CD14-positive monocyte (primary cell): ENCODE results near the gene FXYD5. TPM values are rescaled to one million over a fixed set of nuclear protein-coding genes. Genes with fewer than 3 reads are reported as not detected.
A peak's percentile ranks its signal among the peaks of the same experiment; 100 is the strongest.

Experiments
- DNase-seq, 3 donors: peaks; one replicate each; pipeline ENCODE4 v3.0.0-alpha.2; 2011 to 2022
- H2AFZ ChIP-seq: 2 replicates; pipeline ENCODE4 v1.6.0; 2012; ENCODE audit warnings: mild to moderate bottlenecking, low read depth, low read length, inconsistent platforms; ENCODE audit not compliant: insufficient read depth, poor library complexity, severe bottlenecking
- H3K27ac ChIP-seq, 2 donors: 1 replicate in 1 of 2; 2 replicates in 1 of 2; pipeline ENCODE4 v1.5.1; 2012 to 2013; ENCODE audit warnings: low read length in 2 of 2, control low read depth in 1 of 2, inconsistent platforms in 1 of 2, low read depth in 1 of 2, mild to moderate bottlenecking in 1 of 2
- H3K27me3 ChIP-seq, 2 donors: one replicate each; pipeline versions ENCODE4 v1.6.0 to v1.6.1; 2011 to 2013; ENCODE audit warnings: low read length in 2 of 2; ENCODE audit not compliant: control insufficient read depth in 2 of 2, insufficient read depth in 2 of 2
- H3K36me3 ChIP-seq, 2 donors: replicated peaks in 1 of 2; 1 replicate in 1 of 2; 2 replicates in 1 of 2; pipeline versions ENCODE4 v1.5.1 to v1.6.1; 2012 to 2013; ENCODE audit warnings: low read length in 2 of 2, control low read depth in 1 of 2, inconsistent platforms in 1 of 2, mild to moderate bottlenecking in 1 of 2; ENCODE audit not compliant: insufficient read depth in 2 of 2, control insufficient read depth in 1 of 2
- H3K4me1 ChIP-seq, 2 donors: 1 replicate in 1 of 2; 2 replicates in 1 of 2; pipeline versions ENCODE4 v1.5.1 to v1.6.1; 2012 to 2013; ENCODE audit warnings: low read length in 2 of 2, control low read depth in 1 of 2, inconsistent platforms in 1 of 2, mild to moderate bottlenecking in 1 of 2, moderate library complexity in 1 of 2; ENCODE audit not compliant: insufficient read depth in 2 of 2, control insufficient read depth in 1 of 2
- H3K4me2 ChIP-seq: replicated peaks from 2 replicates; pipeline ENCODE3; 2012; ENCODE audit warnings: low read length, moderate library complexity, mild to moderate bottlenecking; ENCODE audit not compliant: poor library complexity, severe bottlenecking; ENCODE audit errors: extremely low read depth
- H3K4me3 ChIP-seq, 3 experiments: fragments of 200-600 bp in 1 of 3; sonication (generic) in 1 of 3; replicated peaks in 1 of 3; 1 replicate in 2 of 3; 2 replicates in 1 of 3; pipeline ENCODE4 v1.5.1; 2011 to 2013; ENCODE audit warnings: low read length in 3 of 3, mild to moderate bottlenecking in 3 of 3, control low read depth in 2 of 3, low read depth in 2 of 3, inconsistent platforms in 1 of 3, moderate library complexity in 1 of 3
- H3K79me2 ChIP-seq: 2 replicates; pipeline ENCODE4 v1.6.0; 2012; ENCODE audit warnings: mild to moderate bottlenecking, control low read depth, inconsistent platforms, low read length, moderate library complexity; ENCODE audit not compliant: insufficient read depth
- H3K9ac ChIP-seq: 2 replicates; pipeline ENCODE4 v1.6.0; 2017; ENCODE audit warnings: low read length, mild to moderate bottlenecking; ENCODE audit not compliant: insufficient read depth, poor library complexity, severe bottlenecking
- H3K9me3 ChIP-seq, 2 donors: replicated peaks in 1 of 2; 1 replicate in 1 of 2; 2 replicates in 1 of 2; pipeline versions ENCODE4 v1.5.1 to v1.6.1; 2012 to 2013; ENCODE audit warnings: low read length in 2 of 2, control low read depth in 1 of 2; ENCODE audit not compliant: control insufficient read depth in 1 of 2, insufficient read depth in 1 of 2
- H4K20me1 ChIP-seq: 2 replicates; pipeline ENCODE4 v1.6.0; 2012; ENCODE audit warnings: mild to moderate bottlenecking, low read length, control low read depth, moderate library complexity; ENCODE audit not compliant: insufficient read depth
- H3K27ac Mint-ChIP-seq, 7 donors: one replicate each; pipeline ENCODE4 v1.8.0; 2020; ENCODE audit warnings: mild to moderate bottlenecking in 7 of 7, mixed read lengths in 7 of 7, moderate library complexity in 6 of 7, inconsistent platforms in 2 of 7
- H3K27me3 Mint-ChIP-seq, 3 donors: one replicate each; pipeline ENCODE4 v1.8.0; 2021 to 2022; ENCODE audit warnings: low read depth in 3 of 3, mild to moderate bottlenecking in 3 of 3, mixed read lengths in 3 of 3, moderate library complexity in 3 of 3, inconsistent platforms in 1 of 3
- H3K36me3 Mint-ChIP-seq, 2 donors: one replicate each; pipeline ENCODE4 v1.8.0; 2020; ENCODE audit warnings: mixed read lengths in 2 of 2, inconsistent platforms in 1 of 2, mild to moderate bottlenecking in 1 of 2
- H3K4me1 Mint-ChIP-seq: one replicate; pipeline ENCODE4 v1.8.0; 2020; ENCODE audit warnings: mild to moderate bottlenecking, mixed read lengths
- H3K4me3 Mint-ChIP-seq, 2 donors: one replicate each; pipeline ENCODE4 v1.8.0; 2020; ENCODE audit warnings: mild to moderate bottlenecking in 2 of 2, mixed read lengths in 2 of 2, moderate library complexity in 1 of 2
- H3K9me3 Mint-ChIP-seq, 7 donors: one replicate each; pipeline ENCODE4 v1.8.0; 2020 to 2022; ENCODE audit warnings: mixed read lengths in 7 of 7, mild to moderate bottlenecking in 6 of 7, moderate library complexity in 6 of 7, inconsistent platforms in 2 of 7
- WGBS: methylation state at CpG from one replicate; pipeline ENCODE4 v1.1.5; 2013; ENCODE audit warnings: missing lambda C conversion rate; ENCODE audit not compliant: insufficient coverage; 5-methylcytosine and 5-hydroxymethylcytosine counted together
- intact Hi-C, 2 donors: fragments of 100-400 bp; cut with micrococcal nuclease; formaldehyde crosslinking; loops; one replicate each; pipeline versions ENCODE4 v1.15.0 to v1.15.1; 2023
- polyA plus RNA-seq, 3 donors: library from polyadenylated mRNA; depleted of rRNA in 1 of 3; unstranded in 2 of 3; stranded (reverse) in 1 of 3; fragments of 300-500 nt in 2 of 3; fragments of >200 nt in 1 of 3; fragmentation: Illumina TruSeq in 2 of 3; gene quantifications; 1 replicate in 2 of 3; 2 replicates in 1 of 3; pipeline ENCODE4 v1.2.3, GENCODE V29; 2012 to 2021
- TF ChIP-seq, protein P1 (sequence below): fragments of 200-600 bp; IDR thresholded peaks from one replicate; pipeline ENCODE4 v1.8.0; 2022; ENCODE audit warnings: antibody characterized with exemption, mild to moderate bottlenecking

Gene FXYD5
- polyA plus RNA-seq, 3 donors, result 204 to 673 (median 312) TPM

DNA sequence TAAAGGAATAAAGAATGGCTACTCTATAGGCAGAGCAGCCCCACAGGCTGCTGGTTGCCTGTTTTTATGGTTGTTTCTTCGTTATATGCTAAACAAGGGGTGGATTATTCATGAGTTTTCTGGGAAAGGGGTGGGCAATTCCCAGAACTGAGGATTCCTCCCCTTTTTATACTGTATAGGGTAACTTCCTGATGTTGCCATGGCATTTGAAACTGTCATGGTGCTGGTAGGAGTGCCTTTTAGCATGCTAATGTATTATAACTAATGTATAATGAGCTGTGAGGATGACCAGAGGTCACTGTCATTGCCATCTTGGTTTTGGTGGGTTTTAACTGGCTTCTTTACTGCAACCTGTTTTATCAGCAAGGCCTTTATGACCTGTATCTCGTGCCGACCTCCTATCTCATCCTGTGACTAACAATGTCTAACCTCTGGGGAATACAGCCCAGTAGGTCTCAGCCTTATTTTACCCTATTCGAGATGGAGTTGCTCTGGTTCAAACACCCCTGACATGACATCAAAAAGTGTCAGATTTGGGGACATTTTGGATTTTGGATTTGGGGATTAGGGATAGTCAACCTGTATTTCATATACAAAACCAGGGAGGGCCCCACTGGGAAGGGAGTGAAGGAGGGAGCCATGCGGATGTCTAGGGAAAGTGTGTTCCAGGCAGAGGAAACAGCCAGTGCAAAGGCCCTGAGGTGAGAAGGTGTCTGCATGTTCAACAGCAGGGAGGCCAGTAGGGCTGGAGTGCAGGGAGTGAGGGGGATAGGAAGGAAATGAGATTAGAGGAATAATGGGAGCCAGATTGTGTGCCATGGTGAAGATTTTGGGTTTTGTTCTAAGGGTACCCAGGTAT, 10.9 kb downstream of the FXYD5 start:
- Histone ChIP-seq H3K36me3 (peaks cover 82 to 94% of the 10 kb centered on the region in 2 donors), H4K20me1 (peaks cover 46% of the 10 kb centered on the region), H2AFZ (no peak overlapping the region), H3K79me2 (peaks cover 53% of the 10 kb centered on the region), H3K4me3 (no peak overlapping the region), H3K9me3 (peaks cover 35 to 40% of the 10 kb centered on the region in 2 donors), H3K4me2 (no peak overlapping the region), H3K27me3 (no peaks in the 10 kb centered on the region), H3K4me1 (peaks cover 24 to 34% of the 10 kb centered on the region in 2 donors), H3K27ac (peak overlapping the region in 1 of 2 donors; percentile 70), H3K9ac (no peak overlapping the region)
- H3K4me3 Mint-ChIP-seq, result no peak overlapping the region
- peaks cover 24 to 36% (median 32%) of the 10 kb centered on the region in 7 donors for H3K9me3 Mint-ChIP-seq
- peak overlapping the region in 5 of 7 donors; percentile 9 to 85 (median 69) for H3K27ac Mint-ChIP-seq
- peaks cover 90 to 97% of the 10 kb centered on the region in 2 donors for H3K36me3 Mint-ChIP-seq
- no peaks in the 10 kb centered on the region for H3K27me3 Mint-ChIP-seq
- 75% methylated on average over 2 of the region's 5 CpGs for WGBS
- intact Hi-C loops, result no loop called here
- DNase-seq, result no peak
- TF ChIP-seq, protein P1, sequence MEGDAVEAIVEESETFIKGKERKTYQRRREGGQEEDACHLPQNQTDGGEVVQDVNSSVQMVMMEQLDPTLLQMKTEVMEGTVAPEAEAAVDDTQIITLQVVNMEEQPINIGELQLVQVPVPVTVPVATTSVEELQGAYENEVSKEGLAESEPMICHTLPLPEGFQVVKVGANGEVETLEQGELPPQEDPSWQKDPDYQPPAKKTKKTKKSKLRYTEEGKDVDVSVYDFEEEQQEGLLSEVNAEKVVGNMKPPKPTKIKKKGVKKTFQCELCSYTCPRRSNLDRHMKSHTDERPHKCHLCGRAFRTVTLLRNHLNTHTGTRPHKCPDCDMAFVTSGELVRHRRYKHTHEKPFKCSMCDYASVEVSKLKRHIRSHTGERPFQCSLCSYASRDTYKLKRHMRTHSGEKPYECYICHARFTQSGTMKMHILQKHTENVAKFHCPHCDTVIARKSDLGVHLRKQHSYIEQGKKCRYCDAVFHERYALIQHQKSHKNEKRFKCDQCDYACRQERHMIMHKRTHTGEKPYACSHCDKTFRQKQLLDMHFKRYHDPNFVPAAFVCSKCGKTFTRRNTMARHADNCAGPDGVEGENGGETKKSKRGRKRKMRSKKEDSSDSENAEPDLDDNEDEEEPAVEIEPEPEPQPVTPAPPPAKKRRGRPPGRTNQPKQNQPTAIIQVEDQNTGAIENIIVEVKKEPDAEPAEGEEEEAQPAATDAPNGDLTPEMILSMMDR, result no peak
- H3K4me1 Mint-ChIP-seq, result peaks cover 44% of the 10 kb centered on the region

DNA sequence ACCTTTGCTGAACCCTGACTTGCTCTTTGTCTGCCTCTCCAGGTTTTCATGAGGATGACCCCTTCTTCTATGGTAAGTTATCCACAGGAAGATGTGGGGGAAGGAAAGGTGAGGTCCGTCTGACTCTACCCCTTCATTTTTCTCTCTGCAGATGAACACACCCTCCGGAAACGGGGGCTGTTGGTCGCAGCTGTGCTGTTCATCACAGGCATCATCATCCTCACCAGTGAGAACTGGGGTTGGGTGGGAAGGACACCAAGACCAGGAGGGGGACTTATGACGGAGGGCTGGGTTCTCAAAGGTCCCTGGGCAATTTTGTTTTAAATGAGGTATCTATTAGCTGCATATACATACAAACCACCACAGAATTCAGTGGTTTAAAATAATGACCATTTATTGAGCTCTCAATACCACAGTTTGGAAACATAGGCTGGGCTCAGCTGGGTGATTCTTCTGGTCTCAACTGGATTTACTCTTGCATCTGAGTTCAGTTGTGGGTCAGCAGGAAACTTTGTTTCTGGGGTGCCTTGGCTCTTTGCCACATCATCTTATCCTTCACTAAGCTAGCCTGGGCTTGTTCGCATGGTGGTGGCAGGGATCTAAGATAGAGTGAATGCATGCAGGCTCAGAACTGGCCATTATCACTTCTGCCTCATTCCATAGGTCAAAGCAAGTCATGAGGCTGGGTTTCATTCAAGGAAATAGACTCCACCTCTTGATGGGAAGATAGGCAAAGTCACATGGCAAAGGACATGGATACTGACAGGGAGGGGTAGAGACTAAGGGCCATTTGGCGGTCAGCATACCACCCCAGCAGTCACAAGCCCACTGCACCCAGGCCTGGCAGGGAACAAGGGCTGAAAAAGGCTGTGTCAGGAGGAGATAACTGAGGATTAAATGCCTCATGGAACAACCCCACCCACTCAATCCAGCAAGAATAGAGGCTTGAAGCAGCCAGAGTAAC, 11.8 kb downstream of the FXYD5 start:
- Histone ChIP-seq H3K79me2 (peaks cover 44% of the 10 kb centered on the region), H3K36me3 (peaks cover 73 to 87% of the 10 kb centered on the region in 2 donors), H3K4me1 (peaks cover 29 to 42% of the 10 kb centered on the region in 2 donors), H3K4me3 (peak overlapping the region in 1 of 3 experiments; percentile 19), H3K27me3 (no peaks in the 10 kb centered on the region), H3K9me3 (peaks cover 31 to 39% of the 10 kb centered on the region in 2 donors), H3K27ac (peak overlapping the region; percentile 70 to 77), H3K9ac (no peak overlapping the region), H4K20me1 (peaks cover 44% of the 10 kb centered on the region), H2AFZ (no peak overlapping the region), H3K4me2 (peak overlapping the region; percentile 21)
- no CpG with 5 or more reads among the region's 7 CpGs for WGBS
- Mint-ChIP-seq H3K9me3 (peaks cover 22 to 35% (median 32%) of the 10 kb centered on the region in 7 donors), H3K4me1 (peaks cover 51% of the 10 kb centered on the region), H3K27ac (peak overlapping the region; percentile 66 to 93 (median 88)), H3K36me3 (peaks cover 81 to 91% of the 10 kb centered on the region in 2 donors), H3K27me3 (no peaks in the 10 kb centered on the region), H3K4me3 (no peak overlapping the region)
- TF ChIP-seq, protein P1, result no peak
- DNase-seq, result no peak
- intact Hi-C loops, result no loop called here
